ENCODE measurements around the gene KRT14. TPM values are rescaled to one million over a fixed set of nuclear protein-coding genes. Genes with fewer than 3 reads are reported as not detected.

KRT14 gene
- total and polyA plus RNA-seq, 2 of the 4 experiments (the other 2 are of a cell fraction): not detected

GRCh38 chr17:41547921-41548843, 38.5 kb downstream of the KRT14 start (continued):
- 0 out of 2 replicates have a peak, but pooled peaks have one; percentile 81 for TF ChIP-seq CHD1 (IDR thresholded peaks at IDR 0.05; ENCODE audit: low read depth, low read length)

- TF ChIP-seq BHLHE40 (IDR thresholded peaks at IDR 0.05; ENCODE audit: low read depth, low read length): no peak
- TF ChIP-seq CTCF (conservative IDR thresholded peaks at IDR 0.05; ENCODE audit: low read depth, low read length): no peak
- TF ChIP-seq USF2 (IDR thresholded peaks at IDR 0.05; ENCODE audit: low read depth, low read length): no peak
- TF ChIP-seq FOS (IDR thresholded peaks at IDR 0.05; ENCODE audit: low read depth, low read length): no peak
- no peak for TF ChIP-seq RFX5 (IDR thresholded peaks at IDR 0.05; ENCODE audit: low read depth, low read length)
- no peak for TF ChIP-seq SMC3 (IDR thresholded peaks at IDR 0.05; ENCODE audit: low read depth, low read length)
- TF ChIP-seq NFE2L2 (IDR thresholded peaks at IDR 0.05; ENCODE audit: low read depth, low read length): no peak
- no peak for TF ChIP-seq RAD21 (IDR thresholded peaks at IDR 0.05; ENCODE audit: low read length)
- TF ChIP-seq MAFK (IDR thresholded peaks at IDR 0.05; ENCODE audit: low read depth, low read length): no peak
- H4K8ac ChIP-seq (ENCODE audit: low read depth in 2 of 2, low read length in 2 of 2): peak overlapping the region; percentile 94 to 95
- no peak for ATAC-seq (ENCODE audit: low read depth)
- peak overlapping the region; percentile 87 for H4K5ac ChIP-seq (ENCODE audit: low read depth, low read length)
- H2AFZ ChIP-seq (replicated peaks; ENCODE audit: low read length, poor library complexity): peak overlapping the region; percentile 88
- peak overlapping the region; percentile 100 for H2AK9ac ChIP-seq (replicated peaks; ENCODE audit: low read depth, low read length, poor library complexity)
- H3K4me1 ChIP-seq (ENCODE audit: control insufficient read depth, insufficient read depth, low read length): peaks cover 21% of the 10 kb centered on the region
- H3K9me3 ChIP-seq (ENCODE audit: control insufficient read depth, insufficient read depth, low read length): peaks cover 4% of the 10 kb centered on the region
- H3K56ac ChIP-seq (ENCODE audit: extremely low read depth, insufficient read depth, low read length): peak overlapping the region; percentile 43; the same call in 1 of the 2 replicates
- POLR2A ChIA-PET (ENCODE audit: unreplicated experiment): no interaction called here
- peak overlapping the region; percentile 97 for H2BK120ac ChIP-seq (ENCODE audit: low read depth, low read length)
- H3K27ac ChIP-seq (ENCODE audit: insufficient read depth, low read length): peak overlapping the region; percentile 66
- intact Hi-C loops (cut with micrococcal nuclease) (loop anchor here (5.0 kb wide), 1 partner anchor 900 kb away; the partner anchor contains the start of gene SMARCE1), in situ Hi-C loops (cut with MboI; ENCODE audit: low sequenced_read_pairs) (loop anchor here (5.0 kb wide), 1 partner anchor 640 kb away; no protein-coding TSS in a partner anchor), dilution Hi-C loops (cut with HindIII; ENCODE audit: low sequenced_read_pairs, unreplicated experiment) (no loop called here)
- DNase-seq: no peak
- H3K4ac ChIP-seq (ENCODE audit: low read depth, low read length): peak overlapping the region; percentile 99
- H4K91ac ChIP-seq (ENCODE audit: insufficient read depth, low read depth, low read length): peak overlapping the region; percentile 99
- H3K14ac ChIP-seq (replicated peaks; ENCODE audit: low read depth, low read length): peak overlapping the region; percentile 93
- H3K9ac ChIP-seq (ENCODE audit: low read depth, low read length): peak overlapping the region; percentile 1; the same call in 1 of the 2 replicates
- peaks cover 12% of the 10 kb centered on the region for H3K9me1 ChIP-seq (ENCODE audit: insufficient read depth, low read length)
- no TSS peak for BruUV-seq (replicated peaks)
- H2BK5ac ChIP-seq (ENCODE audit: low read depth, low read length, poor library complexity, severe bottlenecking): peak overlapping the region; percentile 97
- WGBS, 2 experiments (ENCODE audit: extremely low coverage in 2 of 2, insufficient read length in 1 of 2): 100% methylated on average over 1 of the region's 9 CpGs; no CpG with 5 or more reads in 1 of the 2 experiments
- CTCF ChIA-PET: interaction anchor here (0.9 to 3.9 kb wide), 5 partner anchors 9 to 691 kb away, joined by 3 to 49 read pairs (median 9); no protein-coding TSS in a partner anchor
- H3K4me2 ChIP-seq (ENCODE audit: low read depth, low read length): no peak overlapping the region
- peak overlapping the region; percentile 62; the same call in 1 of the 2 replicates for H3K18ac ChIP-seq (ENCODE audit: low read depth, low read length)
- no peaks in the 10 kb centered on the region for H4K20me1 ChIP-seq (ENCODE audit: insufficient read depth, low read length)
- peak overlapping the region; percentile 95; the same call in 2 of the 3 replicates for H2BK15ac ChIP-seq (ENCODE audit: low read depth, low read length)
- H3K36me3 ChIP-seq (ENCODE audit: control insufficient read depth, insufficient read depth, low read length): no peaks in the 10 kb centered on the region
- peak overlapping the region; percentile 100 for H2AK5ac ChIP-seq (ENCODE audit: low read depth, low read length)
- peak overlapping the region; percentile 44; the same call in 1 of the 2 replicates for H3K23ac ChIP-seq (ENCODE audit: low read depth, low read length)
- H3K4me3 ChIP-seq (ENCODE audit: insufficient read depth, low read depth, low read length): no peak overlapping the region
- H2BK20ac ChIP-seq (ENCODE audit: low read depth, low read length): peak overlapping the region; percentile 97
- H3K79me1 ChIP-seq (ENCODE audit: low read depth in 1 of 2, low read length in 2 of 2): no peaks in the 10 kb centered on the region
- no peaks in the 10 kb centered on the region for H3K27me3 ChIP-seq (ENCODE audit: control insufficient read depth, insufficient read depth, low read length)
These were observed 39.3 kb downstream of the KRT14 start for GRCh38 chr17:41547378-41547841.

All from IMR-90 (cell line).